Activated T-cell treated with anti-CD3 and anti-CD28 coated beads, Interleukin-2, amount 50 U/mL, for 48 hours (primary cell): Measurements from ENCODE around the gene GUCD1.

Experiments
- DNase-seq, 2 experiments: peaks; one replicate each; pipeline ENCODE4 v3.0.0-alpha.2; 2020

Gene GUCD1

GRCh38 chr22:24501301-24502005 is 53.5 kb downstream of the GUCD1 start:
- DNase-seq = no peak

- DNase-seq = no peak
These were observed 54.6 kb downstream of the GUCD1 start for GRCh38 chr22:24500277-24500820.

- DNase-seq = no peak
These were observed 55.1 kb downstream of the GUCD1 start for GRCh38 chr22:24499706-24500276.

GRCh38 chr22:24498824-24499223 is 56.1 kb downstream of the GUCD1 start:
- no peak for DNase-seq

- DNase-seq = no peak
These were observed 57.1 kb downstream of the GUCD1 start for GRCh38 chr22:24497841-24498258.

GRCh38 chr22:24496661-24497060 is 58.3 kb downstream of the GUCD1 start:
- DNase-seq = no peak

GRCh38 chr22:24496234-24496633 is 58.7 kb downstream of the GUCD1 start:
- DNase-seq = no peak

GRCh38 chr22:24495365-24495675 is 59.6 kb downstream of the GUCD1 start:
- DNase-seq = no peak

GRCh38 chr22:24494528-24495364 is 60.2 kb downstream of the GUCD1 start, which contains the start of gene UPB1:
Gene UPB1 (plus strand): TSS chr22:24495332. CDS start chr22:24495404, 72 bp downstream.
- DNase-seq = no peak

GRCh38 chr22:24494167-24494527 is 60.8 kb downstream of the GUCD1 start:
- no peak for DNase-seq

- DNase-seq = no peak
These were observed 62.5 kb downstream of the GUCD1 start for GRCh38 chr22:24492391-24492790.
